ENCODE data around the gene MXRA8.
"Not testable (repeated sequence)": the region's sequence is repeated elsewhere in the genome, so short reads cannot be mapped to it uniquely, and the experiment has no call there.

The MXRA8 gene

GRCh38 chr1:1358433-1359271, at the start of gene MXRA8:
Gene MXRA8, minus strand, starts transcription at chr1:1358555. Its CDS starts 51 bp downstream, at chr1:1358504.
- DNase-seq (ENCODE audit: insufficient read length, low spot score) (peak; percentile 53), FAIRE-seq (peak; percentile 76)

GRCh38 chr1:1407636-1408318, 49.4 kb upstream of the MXRA8 start:
- no peak for FAIRE-seq
- DNase-seq (ENCODE audit: insufficient read length, low spot score) = no peak

GRCh38 chr1:1406821-1407635, 48.7 kb upstream of the MXRA8 start, which contains the start of gene MRPL20:
Gene MRPL20, minus strand, starts transcription at chr1:1407293. Its CDS starts 76 bp downstream, at chr1:1407217.
- FAIRE-seq (peak; percentile 90), DNase-seq (ENCODE audit: insufficient read length, low spot score) (peak; percentile 93)

- DNase-seq (ENCODE audit: insufficient read length, low spot score) (no peak), FAIRE-seq (no peak)
Measured at GRCh38 chr1:1406101-1406820, 47.9 kb upstream of the MXRA8 start.

GRCh38 chr1:1403653-1404052, 45.3 kb upstream of the MXRA8 start:
- no peak for DNase-seq (ENCODE audit: insufficient read length, low spot score)
- no peak for FAIRE-seq

- not testable (repeated sequence) for DNase-seq (ENCODE audit: insufficient read length, low spot score); FAIRE-seq
Measured at GRCh38 chr1:1402901-1403392, 44.6 kb upstream of the MXRA8 start.

GRCh38 chr1:1402072-1402900, 43.9 kb upstream of the MXRA8 start:
- no peak for FAIRE-seq
- DNase-seq (ENCODE audit: insufficient read length, low spot score) = no peak

GRCh38 chr1:1401457-1402010, 43.2 kb upstream of the MXRA8 start:
- FAIRE-seq = no peak
- no peak for DNase-seq (ENCODE audit: insufficient read length, low spot score)

GRCh38 chr1:1400576-1401456, 42.5 kb upstream of the MXRA8 start:
- DNase-seq (ENCODE audit: insufficient read length, low spot score) (no peak), FAIRE-seq (no peak)

GRCh38 chr1:1399872-1400575, 41.7 kb upstream of the MXRA8 start:
- no peak for DNase-seq (ENCODE audit: insufficient read length, low spot score)
- FAIRE-seq = no peak

- DNase-seq (ENCODE audit: insufficient read length, low spot score) (peak; percentile 96), FAIRE-seq (peak; percentile 84)
Measured at GRCh38 chr1:1399187-1399871, 41.0 kb upstream of the MXRA8 start, which contains the start of gene CCNL2. Gene CCNL2, minus strand, starts transcription at chr1:1399335. Its CDS starts 29 bp downstream, at chr1:1399306.

GRCh38 chr1:1398677-1399186, 40.4 kb upstream of the MXRA8 start:
- FAIRE-seq = no peak
- DNase-seq (ENCODE audit: insufficient read length, low spot score) = no peak

- no peak for DNase-seq (ENCODE audit: insufficient read length, low spot score)
Measured at GRCh38 chr1:1397839-1398523, 39.6 kb upstream of the MXRA8 start.

GRCh38 chr1:1395166-1395565, 36.8 kb upstream of the MXRA8 start:
- DNase-seq (ENCODE audit: insufficient read length, low spot score) = no peak
- no peak for FAIRE-seq

More at GRCh38 chr1:1397839-1398523, 39.6 kb upstream of the MXRA8 start:
- FAIRE-seq = no peak

- DNase-seq (ENCODE audit: insufficient read length, low spot score) = no peak
- no peak for FAIRE-seq
Measured at GRCh38 chr1:1394116-1394515, 35.8 kb upstream of the MXRA8 start.

- FAIRE-seq (no peak), DNase-seq (ENCODE audit: insufficient read length, low spot score) (no peak)
Measured at GRCh38 chr1:1393428-1393827, 35.1 kb upstream of the MXRA8 start.
